IMR-90 (cell line): ENCODE data around the gene NRIP1. TPM values are rescaled to one million over a fixed set of nuclear protein-coding genes. Genes with fewer than 3 reads are reported as not detected.

Source experiments
- ATAC-seq: fragments of 200-7000 bp; cut with Tn5 transposase; 2 replicates; pipeline ENCODE4 v1.9.1; 2020; ENCODE audit warnings: low read depth, mild to moderate bottlenecking, moderate library complexity
- BruUV-seq: library from RNA; stranded (reverse); fragments of 400-500 nt; replicated peaks from 2 replicates; lab custom pipeline; 2021; lab: Mats Ljungman, UMichigan
- CTCF ChIA-PET: fragments of 300-600 bp; formaldehyde crosslinking; extraction: SDS; loops from one replicate; lab custom pipeline; 2021; ENCODE audit warnings: antibody characterized with exemption; lab: Yijun Ruan, JAX
- POLR2A ChIA-PET: fragments of 300-600 bp; sonication (Branson Sonifier 250); formaldehyde crosslinking; loops from one replicate; lab custom pipeline; 2022; ENCODE audit warnings: antibody characterized with exemption; ENCODE audit not compliant: unreplicated experiment; lab: Charles Lee
- DNase-seq: peaks from one replicate; pipeline ENCODE4 v3.0.0; 2013
- H2AFZ ChIP-seq: replicated peaks from 2 replicates; pipeline ENCODE3; 2013; ENCODE audit warnings: low read length, mild to moderate bottlenecking; ENCODE audit not compliant: poor library complexity
- H2AK5ac ChIP-seq: 2 replicates; pipeline ENCODE4 v1.6.1; 2013; ENCODE audit warnings: low read depth, low read length, inconsistent platforms
- H2AK9ac ChIP-seq: replicated peaks from 2 replicates; pipeline ENCODE3; 2013; ENCODE audit warnings: mild to moderate bottlenecking, low read depth, low read length, moderate library complexity; ENCODE audit not compliant: poor library complexity
- H2BK120ac ChIP-seq: 2 replicates; pipeline ENCODE4 v1.6.1; 2013; ENCODE audit warnings: low read depth, low read length, inconsistent platforms
- H2BK15ac ChIP-seq: 3 replicates; pipeline ENCODE4 v1.6.1; 2013; ENCODE audit warnings: low read depth, low read length, inconsistent platforms
- H2BK20ac ChIP-seq: 2 replicates; pipeline ENCODE4 v1.6.1; 2013; ENCODE audit warnings: low read depth, mild to moderate bottlenecking, inconsistent platforms, low read length, moderate library complexity
- H2BK5ac ChIP-seq: 2 replicates; pipeline ENCODE4 v1.6.1; 2013; ENCODE audit warnings: mild to moderate bottlenecking, low read depth, low read length, inconsistent platforms; ENCODE audit not compliant: poor library complexity, severe bottlenecking
- H3K14ac ChIP-seq: replicated peaks from 2 replicates; pipeline ENCODE4 v1.6.1; 2013; ENCODE audit warnings: low read depth, low read length, inconsistent platforms
- H3K18ac ChIP-seq: 2 replicates; pipeline ENCODE4 v1.6.1; 2013; ENCODE audit warnings: low read depth, low read length, control low read depth
- H3K23ac ChIP-seq: 2 replicates; pipeline ENCODE4 v1.6.1; 2013; ENCODE audit warnings: low read depth, low read length, inconsistent platforms
- H3K27ac ChIP-seq: 2 replicates; pipeline ENCODE4 v1.5.1; 2013; ENCODE audit warnings: mild to moderate bottlenecking, control low read depth, low read length; ENCODE audit not compliant: insufficient read depth
- H3K27me3 ChIP-seq: 2 replicates; pipeline ENCODE4 v1.6.1; 2013; ENCODE audit warnings: low read length; ENCODE audit not compliant: control insufficient read depth, insufficient read depth
- H3K36me3 ChIP-seq: 2 replicates; pipeline ENCODE4 v1.6.1; 2013; ENCODE audit warnings: low read length, mixed read lengths; ENCODE audit not compliant: control insufficient read depth, insufficient read depth
- H3K4ac ChIP-seq: 2 replicates; pipeline ENCODE4 v1.6.1; 2013; ENCODE audit warnings: low read depth, low read length, inconsistent platforms
- H3K4me1 ChIP-seq: 2 replicates; pipeline ENCODE4 v1.6.1; 2013; ENCODE audit warnings: low read length, mixed read lengths; ENCODE audit not compliant: control insufficient read depth, insufficient read depth
- H3K4me2 ChIP-seq: 2 replicates; pipeline ENCODE4 v1.6.1; 2013; ENCODE audit warnings: low read depth, mild to moderate bottlenecking, control low read depth, low read length, moderate library complexity
- H3K4me3 ChIP-seq: 2 replicates; pipeline ENCODE4 v1.5.1; 2013; ENCODE audit warnings: low read depth, mild to moderate bottlenecking, control low read depth, low read length, moderate library complexity; ENCODE audit not compliant: insufficient read depth
- H3K56ac ChIP-seq: 2 replicates; pipeline ENCODE4 v1.6.1; 2013; ENCODE audit warnings: low read length, inconsistent platforms; ENCODE audit not compliant: insufficient read depth; ENCODE audit errors: extremely low read depth
- H3K79me1 ChIP-seq, 2 experiments: 2 replicates each; pipeline ENCODE4 v1.6.1; 2013; ENCODE audit warnings: low read length in 2 of 2, inconsistent platforms in 1 of 2, low read depth in 1 of 2
- H3K9ac ChIP-seq: 2 replicates; pipeline ENCODE4 v1.6.1; 2013; ENCODE audit warnings: low read depth, low read length, control low read depth
- H3K9me1 ChIP-seq: 2 replicates; pipeline ENCODE4 v1.6.1; 2013; ENCODE audit warnings: low read length, inconsistent platforms; ENCODE audit not compliant: insufficient read depth
- H3K9me3 ChIP-seq: 2 replicates; pipeline ENCODE4 v1.6.1; 2013; ENCODE audit warnings: low read length; ENCODE audit not compliant: control insufficient read depth, insufficient read depth
- H4K20me1 ChIP-seq: 2 replicates; pipeline ENCODE4 v1.6.1; 2013; ENCODE audit warnings: low read length, inconsistent platforms; ENCODE audit not compliant: insufficient read depth
- H4K5ac ChIP-seq: 2 replicates; pipeline ENCODE4 v1.6.1; 2013; ENCODE audit warnings: mild to moderate bottlenecking, low read depth, low read length, control low read depth
- H4K8ac ChIP-seq, 2 experiments: 2 replicates each; pipeline ENCODE4 v1.6.1; 2013; ENCODE audit warnings: low read depth in 2 of 2, low read length in 2 of 2, control low read depth in 1 of 2, inconsistent platforms in 1 of 2
- H4K91ac ChIP-seq: 2 replicates; pipeline ENCODE4 v1.6.1; 2013; ENCODE audit warnings: low read depth, low read length, inconsistent platforms; ENCODE audit not compliant: insufficient read depth
- BHLHE40 ChIP-seq: fragments of 150-350 bp; IDR thresholded peaks from 2 replicates; pipeline ENCODE4 v1.6.1; 2016; ENCODE audit warnings: mild to moderate bottlenecking, low read depth, low read length
- CEBPB ChIP-seq: IDR thresholded peaks from 2 replicates; pipeline ENCODE4 v1.6.1; 2012; ENCODE audit warnings: low read depth, low read length, improper control_type of control experiment
- CHD1 ChIP-seq: IDR thresholded peaks from 2 replicates; pipeline ENCODE4 v1.6.1; 2012; ENCODE audit warnings: low read depth, low read length, improper control_type of control experiment
- CTCF ChIP-seq: conservative IDR thresholded peaks from 2 replicates; pipeline ENCODE4 v1.5.1; 2012; ENCODE audit warnings: mild to moderate bottlenecking, low read depth, low read length, improper control_type of control experiment
- FOS ChIP-seq: fragments of 150-350 bp; IDR thresholded peaks from 2 replicates; pipeline ENCODE4 v1.6.1; 2016; ENCODE audit warnings: low read depth, low read length
- MAFK ChIP-seq: IDR thresholded peaks from 2 replicates; pipeline ENCODE4 v1.6.1; 2012; ENCODE audit warnings: low read depth, low read length, improper control_type of control experiment
- MAZ ChIP-seq: IDR thresholded peaks from 2 replicates; pipeline ENCODE4 v1.6.1; 2012; ENCODE audit warnings: low read depth, mild to moderate bottlenecking, low read length, improper control_type of control experiment, moderate library complexity, borderline replicate concordance
- MXI1 ChIP-seq: IDR thresholded peaks from 2 replicates; pipeline ENCODE4 v1.6.1; 2012; ENCODE audit warnings: low read depth, mild to moderate bottlenecking, low read length, moderate library complexity, borderline replicate concordance
- NFE2L2 ChIP-seq: fragments of 150-350 bp; IDR thresholded peaks from 2 replicates; pipeline ENCODE4 v1.6.1; 2016; ENCODE audit warnings: low read depth, mild to moderate bottlenecking, low read length
- POLR2A ChIP-seq: IDR thresholded peaks from 2 replicates; pipeline ENCODE4 v1.6.1; 2012; ENCODE audit warnings: mild to moderate bottlenecking, low read depth, low read length
- RAD21 ChIP-seq: IDR thresholded peaks from 2 replicates; pipeline ENCODE4 v1.6.1; 2012; ENCODE audit warnings: low read length, improper control_type of control experiment
- RCOR1 ChIP-seq: IDR thresholded peaks from 2 replicates; pipeline ENCODE4 v1.6.1; 2012; ENCODE audit warnings: mild to moderate bottlenecking, low read length, improper control_type of control experiment; ENCODE audit not compliant: insufficient replicate concordance
- RFX5 ChIP-seq: IDR thresholded peaks from 2 replicates; pipeline ENCODE4 v1.8.0; 2012; ENCODE audit warnings: low read depth, mild to moderate bottlenecking, low read length, moderate library complexity
- SMC3 ChIP-seq: fragments of 150-350 bp; IDR thresholded peaks from 2 replicates; pipeline ENCODE4 v1.6.1; 2016; ENCODE audit warnings: low read depth, mild to moderate bottlenecking, antibody characterized with exemption, low read length, moderate library complexity
- dilution Hi-C: fragments of 300-500 bp; cut with HindIII; formaldehyde crosslinking; loops from one replicate; pipeline ENCODE4 v1.14.3; 2018; ENCODE audit warnings: low sequenced_read_pairs; ENCODE audit not compliant: unreplicated experiment
- in situ Hi-C: fragments of 300-500 bp; cut with MboI; formaldehyde crosslinking; loops from 3 replicates; pipeline ENCODE4 v1.14.3; 2019; ENCODE audit warnings: low sequenced_read_pairs, inconsistent platforms, mixed read lengths
- intact Hi-C: fragments of 100-400 bp; cut with micrococcal nuclease; formaldehyde crosslinking; loops from 2 replicates; pipeline ENCODE4 v1.10.0; 2022
- polyA plus RNA-seq, 3 experiments: library from polyadenylated mRNA; depleted of rRNA; stranded (reverse); fragments of >200 nt; gene quantifications; 2 replicates each; pipeline ENCODE4 v1.2.3, GENCODE V29; 2012; ENCODE audit warnings: low replicate concordance in 1 of 3
- total RNA-seq: library from RNA; depleted of rRNA; stranded (reverse); fragments of >200 nt; gene quantifications from 2 replicates; pipeline ENCODE4 v1.2.3, GENCODE V29; 2012
- TF ChIP-seq, protein P1 (sequence below): fragments of 150-350 bp; IDR thresholded peaks from 2 replicates; pipeline ENCODE4 v1.6.1; 2016; ENCODE audit warnings: low read depth, mild to moderate bottlenecking, low read length, moderate library complexity, borderline replicate concordance
- TF ChIP-seq, protein P2 (sequence below): fragments of 150-350 bp; IDR thresholded peaks from 2 replicates; pipeline ENCODE4 v1.6.1; 2017; ENCODE audit warnings: mild to moderate bottlenecking, antibody characterized with exemption, low read length, low read depth

NRIP1 gene
- total and polyA plus RNA-seq, 2 of the 4 experiments (the other 2 are of a cell fraction), result 9.6 to 73.8 TPM

GRCh38 chr21:15042531-15042930, 22.3 kb downstream of the NRIP1 start:
- Histone ChIP-seq H3K4me2 (no peak overlapping the region), H3K79me1 (peaks cover 9 to 45% of the 10 kb centered on the region in 2 experiments), H3K27me3 (no peaks in the 10 kb centered on the region), H4K5ac (no peak overlapping the region), H3K4me1 (peaks cover 3% of the 10 kb centered on the region; the same call in 1 of the 2 replicates), H3K14ac (no peak overlapping the region), H4K20me1 (peaks cover 39% of the 10 kb centered on the region), H2BK120ac (no peak overlapping the region), H3K4me3 (no peak overlapping the region), H3K23ac (no peak overlapping the region), H2BK15ac (no peak overlapping the region), H3K56ac (no peak overlapping the region), H3K9me3 (no peaks in the 10 kb centered on the region), H2BK5ac (no peak overlapping the region), H4K8ac (no peak overlapping the region), H2AK9ac (no peak overlapping the region), H3K18ac (no peak overlapping the region), H4K91ac (no peak overlapping the region), H3K36me3 (peaks cover 4% of the 10 kb centered on the region), H3K9me1 (no peaks in the 10 kb centered on the region), H2BK20ac (no peak overlapping the region), H3K4ac (no peak overlapping the region), H2AK5ac (no peak overlapping the region), H3K27ac (no peak overlapping the region), H3K9ac (no peak overlapping the region), H2AFZ (no peak overlapping the region)
- dilution Hi-C loops (no loop called here), in situ Hi-C loops (no loop called here), intact Hi-C loops (no loop called here)
- ATAC-seq, result no peak
- TF ChIP-seq RCOR1, result no peak
- TF ChIP-seq CEBPB, result no peak
- TF ChIP-seq CHD1, result no peak
- TF ChIP-seq, protein P1, sequence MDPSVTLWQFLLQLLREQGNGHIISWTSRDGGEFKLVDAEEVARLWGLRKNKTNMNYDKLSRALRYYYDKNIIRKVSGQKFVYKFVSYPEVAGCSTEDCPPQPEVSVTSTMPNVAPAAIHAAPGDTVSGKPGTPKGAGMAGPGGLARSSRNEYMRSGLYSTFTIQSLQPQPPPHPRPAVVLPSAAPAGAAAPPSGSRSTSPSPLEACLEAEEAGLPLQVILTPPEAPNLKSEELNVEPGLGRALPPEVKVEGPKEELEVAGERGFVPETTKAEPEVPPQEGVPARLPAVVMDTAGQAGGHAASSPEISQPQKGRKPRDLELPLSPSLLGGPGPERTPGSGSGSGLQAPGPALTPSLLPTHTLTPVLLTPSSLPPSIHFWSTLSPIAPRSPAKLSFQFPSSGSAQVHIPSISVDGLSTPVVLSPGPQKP, result no peak
- TF ChIP-seq, protein P2, sequence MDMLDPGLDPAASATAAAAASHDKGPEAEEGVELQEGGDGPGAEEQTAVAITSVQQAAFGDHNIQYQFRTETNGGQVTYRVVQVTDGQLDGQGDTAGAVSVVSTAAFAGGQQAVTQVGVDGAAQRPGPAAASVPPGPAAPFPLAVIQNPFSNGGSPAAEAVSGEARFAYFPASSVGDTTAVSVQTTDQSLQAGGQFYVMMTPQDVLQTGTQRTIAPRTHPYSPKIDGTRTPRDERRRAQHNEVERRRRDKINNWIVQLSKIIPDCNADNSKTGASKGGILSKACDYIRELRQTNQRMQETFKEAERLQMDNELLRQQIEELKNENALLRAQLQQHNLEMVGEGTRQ, result no peak
- no peak for TF ChIP-seq BHLHE40
- TF ChIP-seq POLR2A, result no peak
- TF ChIP-seq NFE2L2, result no peak
- no peak for TF ChIP-seq MAFK
- TF ChIP-seq RAD21, result no peak
- no peak for TF ChIP-seq RFX5
- no peak for TF ChIP-seq FOS
- no peak for TF ChIP-seq SMC3
- TF ChIP-seq MAZ, result no peak
- TF ChIP-seq MXI1, result no peak
- no peak for TF ChIP-seq CTCF
- DNase-seq, result no peak
- ChIA-PET CTCF (no interaction called here), POLR2A (no interaction called here)
- BruUV-seq, result no TSS peak
